Stomach (tissue), 19 donors: ENCODE measurements around the gene KIZ. TPM values are rescaled to one million over a fixed set of nuclear protein-coding genes. Genes with fewer than 3 reads are reported as not detected.

ENCODE experiments used
- DNase-seq, 2 donors: peaks; one replicate each; pipeline versions ENCODE4 v3.0.0 to v3.0.0-alpha.2; 2013 to 2019
- H3K27ac ChIP-seq, 5 donors: fragments of 200-600 bp in 4 of 5; sonication (generic) in 4 of 5; one replicate each; pipeline ENCODE4 v1.5.1; 2013 to 2019; ENCODE audit warnings: mild to moderate bottlenecking in 1 of 5, moderate library complexity in 1 of 5
- H3K27me3 ChIP-seq, 3 donors: fragments of 200-600 bp; sonication (generic); one replicate each; pipeline ENCODE4 v1.5.1; 2017 to 2019; ENCODE audit warnings: mixed run types in 1 of 3
- H3K36me3 ChIP-seq, 4 donors: fragments of 200-600 bp; sonication (generic); 1 replicate in 3 of 4; 2 replicates in 1 of 4; pipeline ENCODE4 v1.5.1; 2016 to 2019
- H3K4me1 ChIP-seq, 4 donors: fragments of 200-600 bp; sonication (generic); one replicate each; pipeline ENCODE4 v1.5.1; 2016 to 2019
- H3K4me3 ChIP-seq, 4 donors: fragments of 200-600 bp; sonication (generic) in 3 of 4; one replicate each; pipeline ENCODE4 v1.5.1; 2016 to 2019; ENCODE audit warnings: mild to moderate bottlenecking in 1 of 4
- H3K9me3 ChIP-seq, 4 donors: fragments of 200-600 bp; sonication (generic); one replicate each; pipeline ENCODE4 v1.5.1; 2016 to 2019
- CTCF ChIP-seq, 7 experiments: fragments of 450-650 bp in 4 of 7; fragments of 200-600 bp in 3 of 7; sonication (generic) in 3 of 7; IDR thresholded peaks; one replicate each; pipeline ENCODE4 v1.5.1; 2016 to 2019; ENCODE audit warnings: antibody characterized with exemption in 7 of 7, control low read depth in 2 of 7, mild to moderate bottlenecking in 1 of 7
- EP300 ChIP-seq: sonication (generic); formaldehyde crosslinking; IDR thresholded peaks from one replicate; pipeline ENCODE4 v1.6.1; 2017; ENCODE audit warnings: antibody characterized with exemption
- POLR2A ChIP-seq, 4 donors: fragments of 450-650 bp; IDR thresholded peaks; one replicate each; pipeline ENCODE4 v1.6.1; 2016; ENCODE audit warnings: antibody characterized with exemption in 4 of 4, control low read depth in 2 of 4, mild to moderate bottlenecking in 1 of 4, moderate library complexity in 1 of 4
- POLR2AphosphoS5 ChIP-seq, 3 donors: sonication (generic); formaldehyde crosslinking; IDR thresholded peaks; one replicate each; pipeline ENCODE4 v1.6.1; 2016; ENCODE audit warnings: antibody characterized with exemption in 3 of 3
- WGBS, 5 donors: extraction: QIAGEN DNeasy Blood & Tissue Kit in 3 of 5; methylation state at CpG; one replicate each; pipeline versions ENCODE4 v1.1.5 to v1.1.7; 2013 to 2018; 5-methylcytosine and 5-hydroxymethylcytosine counted together
- intact Hi-C: fragments of 100-400 bp; cut with DNase I; formaldehyde crosslinking; loops from one replicate; pipeline ENCODE4 v1.15.1; 2023; ENCODE audit warnings: low total_unique reads
- long read RNA-seq, 10 donors: transcript quantifications; one replicate each; lab custom pipeline, GENCODE V29; 2026
- polyA plus RNA-seq, 3 donors: library from polyadenylated mRNA; stranded (reverse); fragments of 200-250 nt; gene quantifications; one replicate each; pipeline ENCODE4 v1.2.3, GENCODE V29; 2013
- total RNA-seq, 5 donors: library from RNA; depleted of rRNA; stranded (reverse); fragments of >200 nt; gene quantifications; one replicate each; pipeline versions ENCODE4 v1.1.0 to v1.2.3, GENCODE V29; 2014 to 2016
- donor health status: healthy with polysubstance abuse.
- donor health status: Bipolar disorder and iron deficiency.
- donor health status: healthy.

The KIZ gene, protein sequence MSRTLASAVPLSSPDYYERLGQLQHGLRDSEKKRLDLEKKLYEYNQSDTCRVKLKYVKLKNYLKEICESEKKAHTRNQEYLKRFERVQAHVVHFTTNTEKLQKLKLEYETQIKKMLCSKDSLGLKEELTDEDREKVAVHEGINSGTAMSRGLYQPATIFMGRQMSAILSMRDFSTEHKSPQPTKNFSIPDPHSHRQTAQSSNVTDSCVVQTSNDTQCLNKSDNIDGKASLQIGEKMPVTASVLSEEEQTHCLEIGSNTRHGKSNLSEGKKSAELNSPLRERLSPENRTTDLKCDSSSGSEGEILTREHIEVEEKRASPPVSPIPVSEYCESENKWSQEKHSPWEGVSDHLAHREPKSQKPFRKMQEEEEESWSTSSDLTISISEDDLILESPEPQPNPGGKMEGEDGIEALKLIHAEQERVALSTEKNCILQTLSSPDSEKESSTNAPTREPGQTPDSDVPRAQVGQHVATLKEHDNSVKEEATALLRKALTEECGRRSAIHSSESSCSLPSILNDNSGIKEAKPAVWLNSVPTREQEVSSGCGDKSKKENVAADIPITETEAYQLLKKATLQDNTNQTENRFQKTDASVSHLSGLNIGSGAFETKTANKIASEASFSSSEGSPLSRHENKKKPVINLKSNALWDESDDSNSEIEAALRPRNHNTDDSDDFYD
- total RNA-seq (10 to 100 TPM; 11.7 to 23.2 (median 16.8) TPM), polyA plus RNA-seq (10 to 100 TPM; 13.1 to 38.2 (median 13.4) TPM)
- long read RNA-seq, donor 1, result 0 reads
- long read RNA-seq, donor 2, partial matches to known transcripts, result 143 of 146 reads
- long read RNA-seq, donor 2, other reads (novel, unspliced or antisense), result 0 of 146 reads
- long read RNA-seq, donor 3, partial matches to known transcripts, result 0 of 1 reads
- long read RNA-seq, donor 3, other reads (novel, unspliced or antisense), result 0 of 1 reads
- long read RNA-seq, donor 4, partial matches to known transcripts, result 0 of 1 reads
- long read RNA-seq, donor 4, other reads (novel, unspliced or antisense), result 0 of 1 reads
- long read RNA-seq, donor 5, partial matches to known transcripts, result 0 of 1 reads
- long read RNA-seq, donor 5, other reads (novel, unspliced or antisense), result 0 of 1 reads
- long read RNA-seq, donor 6, transcript KIZ-210 (13 exons, 2,130 nt), result major isoform, 5 of 5 reads
- long read RNA-seq, donor 6, partial matches to known transcripts, result 0 of 5 reads
- long read RNA-seq, donor 6, other reads (novel, unspliced or antisense), result 0 of 5 reads
- long read RNA-seq, donor 7, partial matches to known transcripts, result 0 of 1 reads
- long read RNA-seq, donor 7, other reads (novel, unspliced or antisense), result 0 of 1 reads
- long read RNA-seq, donor 8, partial matches to known transcripts, result 227 of 228 reads
- long read RNA-seq, donor 8, other reads (novel, unspliced or antisense), result 0 of 228 reads
- long read RNA-seq, donor 9, partial matches to known transcripts, result 0 of 2 reads
- long read RNA-seq, donor 9, other reads (novel, unspliced or antisense), result 0 of 2 reads
- long read RNA-seq, donor 10, result 0 reads

DNA sequence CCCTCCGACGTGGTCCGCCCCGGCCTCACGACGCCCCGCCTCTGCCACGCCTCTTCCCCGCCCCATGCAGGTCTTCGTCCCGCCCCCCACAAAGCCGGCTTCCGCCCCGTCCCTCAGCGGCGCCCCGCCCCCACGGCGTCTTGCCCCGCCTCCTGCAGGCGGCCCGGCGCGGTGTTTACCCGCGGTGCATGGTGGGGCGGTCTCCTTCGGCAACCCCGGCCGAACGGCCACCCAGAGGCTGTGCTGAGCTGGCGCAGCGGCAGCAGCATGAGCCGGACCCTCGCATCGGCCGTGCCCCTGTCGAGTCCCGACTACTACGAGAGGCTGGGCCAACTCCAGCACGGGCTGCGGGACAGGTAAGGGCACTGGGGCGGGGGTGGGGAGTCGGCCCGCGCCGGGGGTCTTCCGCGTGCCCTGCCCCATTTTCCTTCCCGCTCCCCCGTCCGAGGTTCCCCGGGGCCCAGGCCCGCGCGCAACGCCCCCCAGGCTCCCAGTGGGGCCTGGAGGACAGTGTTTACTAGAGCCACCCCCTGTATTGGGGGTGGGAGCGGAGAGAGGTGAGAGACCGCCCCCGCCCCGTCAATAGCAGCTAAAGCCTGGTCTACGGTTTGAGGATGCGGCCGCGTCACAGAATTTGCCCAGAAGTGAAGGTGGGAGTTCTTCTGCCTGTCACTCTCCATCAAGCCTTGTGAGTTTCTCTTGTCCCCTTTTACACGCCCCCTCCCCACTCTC is at the start of gene KIZ:
Gene KIZ, plus strand, starts transcription at position 234 of the 732 bp plus-strand sequence. Its CDS starts 34 bp downstream, at position 268.
- 0 to 1% (median 0%) methylated on average over 28 to 66 of the region's 66 CpGs for WGBS, 5 donors
- TF ChIP-seq EP300, result no peak
- TF ChIP-seq POLR2AphosphoS5 (IDR thresholded peaks at IDR 0.05), result peak; percentile 89 to 93 (median 90)
- TF ChIP-seq POLR2A (IDR thresholded peaks at IDR 0.05), result peak in 2 of 4 donors; percentile 13 to 25
- peak in 4 of 7 experiments; percentile 30 to 63 (median 45) for TF ChIP-seq CTCF (IDR thresholded peaks at IDR 0.05)
- Histone ChIP-seq H3K9me3 (no peaks in the 10 kb centered on the region), H3K4me1 (peaks cover 0 to 26% (median 21%) of the 10 kb centered on the region in 4 donors), H3K27ac (peak within 1 kb of the TSS; percentile 76 to 89 (median 87)), H3K36me3 (peaks cover 0 to 2% (median under 1%) of the 10 kb centered on the region in 4 donors), H3K27me3 (no peaks in the 10 kb centered on the region), H3K4me3 (peak within 1 kb of the TSS; percentile 93 to 97 (median 94))
- DNase-seq, result peak; percentile 98 to 99
- intact Hi-C loops, result no loop called here

GRCh38 chr20:21077809-21078345 is 48.0 kb upstream of the KIZ start:
- no peaks in the 10 kb centered on the region for H3K36me3 ChIP-seq
- H3K9me3 ChIP-seq, result no peaks in the 10 kb centered on the region
- intact Hi-C loops, result no loop called here
- no peak for TF ChIP-seq EP300
- no peak for TF ChIP-seq POLR2A (IDR thresholded peaks at IDR 0.05)
- TF ChIP-seq POLR2AphosphoS5 (IDR thresholded peaks at IDR 0.05), result no peak
- TF ChIP-seq CTCF (IDR thresholded peaks at IDR 0.05), result no peak
- no peak overlapping the region for H3K27ac ChIP-seq
- DNase-seq, result no peak
- WGBS, 5 donors, result 42 to 58% (median 50%) methylated on average over 4 of the region's 4 CpGs
- no peaks in the 10 kb centered on the region for H3K4me1 ChIP-seq
- H3K27me3 ChIP-seq, result peaks cover 0 to 42% (median 0%) of the 10 kb centered on the region in 3 donors
- H3K4me3 ChIP-seq, result no peak overlapping the region

DNA sequence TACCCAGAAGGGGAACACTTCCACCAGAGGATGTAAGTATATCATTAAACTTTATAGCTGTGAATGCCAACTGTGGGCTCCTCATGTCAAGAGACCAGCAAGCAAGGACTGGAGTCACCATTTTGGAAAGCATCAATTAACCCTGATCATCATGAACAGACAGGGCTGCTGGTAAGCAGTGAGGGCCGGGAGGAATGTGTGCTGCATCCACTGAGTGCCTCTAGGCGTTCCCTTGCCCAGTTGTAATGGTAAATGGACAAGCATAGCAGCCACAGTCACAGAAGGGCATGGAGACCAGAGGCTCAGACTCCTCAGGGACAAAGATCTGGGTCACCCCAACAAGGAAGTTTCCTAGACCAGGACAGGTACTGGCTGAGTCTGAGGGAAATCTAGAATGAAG is 43.3 kb upstream of the KIZ start:
- TF ChIP-seq POLR2A (IDR thresholded peaks at IDR 0.05) (no peak), CTCF (IDR thresholded peaks at IDR 0.05) (no peak), POLR2AphosphoS5 (IDR thresholded peaks at IDR 0.05) (no peak), EP300 (no peak)
- WGBS, 5 donors, result 44 to 65% (median 54%) methylated on average over 2 of the region's 2 CpGs
- no peak overlapping the region for H3K4me3 ChIP-seq
- DNase-seq, result no peak
- H3K9me3 ChIP-seq, result no peaks in the 10 kb centered on the region
- intact Hi-C loops, result no loop called here
- peaks cover 0 to 49% (median 0%) of the 10 kb centered on the region in 3 donors for H3K27me3 ChIP-seq
- H3K4me1 ChIP-seq, result no peaks in the 10 kb centered on the region
- no peaks in the 10 kb centered on the region for H3K36me3 ChIP-seq
- no peak overlapping the region for H3K27ac ChIP-seq
